Endodermal cell (in vitro differentiated cells): ENCODE results near the gene ALPK1. TPM values are rescaled to one million over a fixed set of nuclear protein-coding genes. Genes with fewer than 3 reads are reported as not detected.
A peak's percentile ranks its signal among the peaks of the same experiment; 100 is the strongest.

Source experiments
- DNase-seq: peaks from one replicate; pipeline ENCODE4 v3.0.0-alpha.2; 2017
- H3K27ac ChIP-seq: 2 replicates; pipeline ENCODE4 v1.5.1; 2013; ENCODE audit warnings: mild to moderate bottlenecking, low read depth, low read length, moderate library complexity
- H3K27me3 ChIP-seq: 2 replicates; pipeline ENCODE4 v1.6.1; 2013; ENCODE audit warnings: mild to moderate bottlenecking, low read length, moderate library complexity; ENCODE audit not compliant: insufficient read depth, control insufficient read depth, poor library complexity, severe bottlenecking
- H3K36me3 ChIP-seq: 2 replicates; pipeline ENCODE4 v1.7.0; 2013; ENCODE audit warnings: mild to moderate bottlenecking, low read length, moderate library complexity; ENCODE audit not compliant: control insufficient read depth, insufficient read depth
- H3K4me1 ChIP-seq: one replicate; pipeline ENCODE4 v1.7.0; 2013; ENCODE audit warnings: low read length; ENCODE audit not compliant: control insufficient read depth, insufficient read depth
- H3K4me3 ChIP-seq: 2 replicates; pipeline ENCODE4 v1.5.1; 2013; ENCODE audit warnings: mild to moderate bottlenecking, low read length, moderate library complexity
- H3K9ac ChIP-seq: 2 replicates; pipeline ENCODE4 v1.6.1; 2013; ENCODE audit warnings: mild to moderate bottlenecking, low read length, moderate library complexity; ENCODE audit not compliant: poor library complexity, severe bottlenecking; ENCODE audit errors: extremely low read depth
- H3K9me3 ChIP-seq: 2 replicates; pipeline ENCODE4 v1.6.1; 2013; ENCODE audit warnings: mild to moderate bottlenecking, low read length, moderate library complexity; ENCODE audit not compliant: control insufficient read depth
- H3K27ac Mint-ChIP-seq: 2 replicates; pipeline ENCODE4 v1.8.0; 2020; ENCODE audit warnings: mixed read lengths
- H3K27me3 Mint-ChIP-seq: 2 replicates; pipeline ENCODE4 v1.8.0; 2021; ENCODE audit warnings: mild to moderate bottlenecking, mixed read lengths; ENCODE audit not compliant: insufficient read depth
- H3K36me3 Mint-ChIP-seq: 2 replicates; pipeline ENCODE4 v1.8.0; 2020; ENCODE audit warnings: low read depth, mixed read lengths
- H3K4me1 Mint-ChIP-seq: 2 replicates; pipeline ENCODE4 v1.8.0; 2020; ENCODE audit warnings: mixed read lengths
- H3K4me3 Mint-ChIP-seq: 2 replicates; pipeline ENCODE4 v1.8.0; 2020; ENCODE audit warnings: mild to moderate bottlenecking, moderate library complexity, mixed read lengths
- H3K9me3 Mint-ChIP-seq: 2 replicates; pipeline ENCODE4 v1.8.0; 2020; ENCODE audit warnings: mild to moderate bottlenecking, mixed read lengths
- WGBS, 2 experiments: methylation state at CpG; one replicate each; pipeline versions ENCODE4 v1.1.5 to v1.1.7; 2013; ENCODE audit warnings: missing lambda C conversion rate in 2 of 2, mixed read lengths in 1 of 2; ENCODE audit not compliant: insufficient coverage in 1 of 2, insufficient read length in 1 of 2; 5-methylcytosine and 5-hydroxymethylcytosine counted together
- total RNA-seq, 2 donors: library from RNA; stranded (reverse); fragmentation: NEBNext Ultra II Directional in 1 of 2; extraction: Animal tissue kit (Norgen Biotek cat#: 25700) in 1 of 2; gene quantifications; 2 replicates in 1 of 2; 3 replicates in 1 of 2; pipeline ENCODE4 v1.2.1, GENCODE V29; 2021
- TF ChIP-seq, protein P1 (sequence below): fragments of 200-600 bp; sonication (generic); conservative IDR thresholded peaks from 2 replicates; pipeline ENCODE4 v1.5.0; 2021; ENCODE audit warnings: antibody characterized with exemption, mild to moderate bottlenecking

ALPK1 gene
- total RNA-seq, 2 donors from 2014 or later: 0.24 to 0.44 TPM

GRCh38 chr4:112327965-112328733, 31.0 kb downstream of the ALPK1 start:
- Histone ChIP-seq H3K4me3 (no peak overlapping the region), H3K27me3 (peaks cover 63% of the 10 kb centered on the region), H3K9ac (no peak overlapping the region), H3K4me1 (no peaks in the 10 kb centered on the region), H3K9me3 (no peaks in the 10 kb centered on the region), H3K36me3 (no peaks in the 10 kb centered on the region), H3K27ac (no peak overlapping the region)
- Mint-ChIP-seq H3K4me1 (peaks cover 4% of the 10 kb centered on the region), H3K27me3 (peaks cover 59% of the 10 kb centered on the region), H3K9me3 (no peaks in the 10 kb centered on the region), H3K36me3 (no peaks in the 10 kb centered on the region), H3K4me3 (no peak overlapping the region), H3K27ac (no peak overlapping the region)
- TF ChIP-seq, protein P1, sequence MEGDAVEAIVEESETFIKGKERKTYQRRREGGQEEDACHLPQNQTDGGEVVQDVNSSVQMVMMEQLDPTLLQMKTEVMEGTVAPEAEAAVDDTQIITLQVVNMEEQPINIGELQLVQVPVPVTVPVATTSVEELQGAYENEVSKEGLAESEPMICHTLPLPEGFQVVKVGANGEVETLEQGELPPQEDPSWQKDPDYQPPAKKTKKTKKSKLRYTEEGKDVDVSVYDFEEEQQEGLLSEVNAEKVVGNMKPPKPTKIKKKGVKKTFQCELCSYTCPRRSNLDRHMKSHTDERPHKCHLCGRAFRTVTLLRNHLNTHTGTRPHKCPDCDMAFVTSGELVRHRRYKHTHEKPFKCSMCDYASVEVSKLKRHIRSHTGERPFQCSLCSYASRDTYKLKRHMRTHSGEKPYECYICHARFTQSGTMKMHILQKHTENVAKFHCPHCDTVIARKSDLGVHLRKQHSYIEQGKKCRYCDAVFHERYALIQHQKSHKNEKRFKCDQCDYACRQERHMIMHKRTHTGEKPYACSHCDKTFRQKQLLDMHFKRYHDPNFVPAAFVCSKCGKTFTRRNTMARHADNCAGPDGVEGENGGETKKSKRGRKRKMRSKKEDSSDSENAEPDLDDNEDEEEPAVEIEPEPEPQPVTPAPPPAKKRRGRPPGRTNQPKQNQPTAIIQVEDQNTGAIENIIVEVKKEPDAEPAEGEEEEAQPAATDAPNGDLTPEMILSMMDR: peak; percentile 79
- WGBS, 2 experiments: 0 to 53% methylated on average over 1 to 9 of the region's 9 CpGs
- DNase-seq: peak; percentile 52

DNA sequence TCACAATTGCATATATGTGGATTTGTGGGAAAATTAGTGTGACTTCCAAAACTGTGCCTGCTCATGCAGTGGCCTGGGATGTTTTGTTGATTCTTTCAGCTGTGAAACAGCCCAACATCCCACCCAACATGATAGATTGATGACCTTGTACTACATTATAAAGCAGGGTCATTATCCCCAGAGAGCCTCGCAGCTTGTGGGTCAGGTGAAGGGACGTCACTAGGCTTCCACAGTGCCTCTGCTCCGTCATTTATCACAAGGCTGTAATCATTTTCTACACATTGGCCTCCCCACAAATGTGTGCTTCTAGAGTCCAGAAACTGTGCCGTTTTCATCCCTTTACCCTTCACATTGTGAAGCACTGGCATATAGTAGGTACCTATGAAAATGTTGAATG, 31.6 kb downstream of the ALPK1 start:
- no peaks in the 10 kb centered on the region for H3K4me1 ChIP-seq
- peaks cover 65% of the 10 kb centered on the region for H3K27me3 Mint-ChIP-seq
- no peaks in the 10 kb centered on the region for H3K36me3 Mint-ChIP-seq
- no peak for DNase-seq
- no peak overlapping the region for H3K4me3 Mint-ChIP-seq
- no peak overlapping the region for H3K27ac Mint-ChIP-seq
- 89 to 91% methylated on average over 3 to 4 of the region's 4 CpGs for WGBS, 2 experiments
- no peaks in the 10 kb centered on the region for H3K9me3 Mint-ChIP-seq
- H3K36me3 ChIP-seq: no peaks in the 10 kb centered on the region
- H3K4me1 Mint-ChIP-seq: peaks cover 4% of the 10 kb centered on the region
- TF ChIP-seq, protein P1: no peak
- no peaks in the 10 kb centered on the region for H3K9me3 ChIP-seq
- no peak overlapping the region for H3K4me3 ChIP-seq
- H3K9ac ChIP-seq: no peak overlapping the region
- H3K27me3 ChIP-seq: peaks cover 63% of the 10 kb centered on the region
- H3K27ac ChIP-seq: no peak overlapping the region

DNA sequence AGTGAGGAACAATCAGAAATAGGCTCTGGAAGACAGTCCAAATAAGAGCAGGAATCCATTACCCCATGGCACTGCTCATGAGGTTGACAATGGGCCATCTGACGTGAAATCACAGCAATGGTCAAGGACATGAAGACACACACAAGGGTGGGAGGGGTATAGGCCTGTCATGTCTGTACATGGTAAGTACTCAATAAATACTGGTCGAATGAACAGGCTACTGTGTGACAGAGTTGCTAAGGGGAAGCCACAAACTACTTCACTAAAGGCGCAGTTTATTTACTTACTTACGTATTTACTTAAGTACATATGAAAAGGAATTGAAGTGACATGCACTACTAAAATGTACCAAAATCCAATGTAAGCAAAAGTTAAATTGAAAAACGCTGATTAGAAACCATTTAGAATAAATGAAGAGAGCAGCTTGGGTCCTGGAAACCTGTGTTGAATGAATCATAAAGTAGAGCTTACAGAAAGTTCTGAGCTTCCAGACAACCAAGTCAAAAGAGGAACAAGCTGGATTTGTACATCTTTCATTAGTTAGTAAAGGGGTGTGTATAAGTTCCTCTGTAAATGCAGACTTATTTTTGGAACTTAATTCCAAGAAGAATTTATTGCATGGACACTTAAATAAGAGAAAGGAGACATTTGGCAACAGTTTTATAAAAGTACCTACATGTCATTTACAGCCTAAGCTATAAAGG, 32.7 kb downstream of the ALPK1 start:
- H3K36me3 Mint-ChIP-seq: no peaks in the 10 kb centered on the region
- 87 to 90% methylated on average over 2 to 5 of the region's 5 CpGs for WGBS, 2 experiments
- H3K9me3 ChIP-seq: no peaks in the 10 kb centered on the region
- no peak overlapping the region for H3K4me3 Mint-ChIP-seq
- peaks cover 4% of the 10 kb centered on the region for H3K4me1 Mint-ChIP-seq
- no peak overlapping the region for H3K27ac Mint-ChIP-seq
- H3K27me3 ChIP-seq: peaks cover 63% of the 10 kb centered on the region
- H3K9ac ChIP-seq: no peak overlapping the region
- H3K4me3 ChIP-seq: no peak overlapping the region
- peaks cover 65% of the 10 kb centered on the region for H3K27me3 Mint-ChIP-seq
- no peak for DNase-seq
- no peaks in the 10 kb centered on the region for H3K4me1 ChIP-seq
- H3K27ac ChIP-seq: no peak overlapping the region
- H3K9me3 Mint-ChIP-seq: no peaks in the 10 kb centered on the region
- TF ChIP-seq, protein P1: no peak
- H3K36me3 ChIP-seq: no peaks in the 10 kb centered on the region
